ENCODE results near the gene GLUL. TPM values are rescaled to one million over a fixed set of nuclear protein-coding genes. Genes with fewer than 3 reads are reported as not detected.
"Not testable (repeated sequence)": the region's sequence is repeated elsewhere in the genome, so short reads cannot be mapped to it uniquely, and the experiment has no call there.

GLUL gene
- total RNA-seq, 1 donor from 2014 or later = 368 TPM

GRCh38 chr1:182383037-182383661, 8.4 kb downstream of the GLUL start:
- H3K27ac ChIP-seq (replicated peaks) = peak overlapping the region; percentile 1
- DNase-seq = no peak

GRCh38 chr1:182381962-182382819, 9.4 kb downstream of the GLUL start:
- H3K4me3 ChIP-seq = no peak overlapping the region
- TF ChIP-seq, protein P1, sequence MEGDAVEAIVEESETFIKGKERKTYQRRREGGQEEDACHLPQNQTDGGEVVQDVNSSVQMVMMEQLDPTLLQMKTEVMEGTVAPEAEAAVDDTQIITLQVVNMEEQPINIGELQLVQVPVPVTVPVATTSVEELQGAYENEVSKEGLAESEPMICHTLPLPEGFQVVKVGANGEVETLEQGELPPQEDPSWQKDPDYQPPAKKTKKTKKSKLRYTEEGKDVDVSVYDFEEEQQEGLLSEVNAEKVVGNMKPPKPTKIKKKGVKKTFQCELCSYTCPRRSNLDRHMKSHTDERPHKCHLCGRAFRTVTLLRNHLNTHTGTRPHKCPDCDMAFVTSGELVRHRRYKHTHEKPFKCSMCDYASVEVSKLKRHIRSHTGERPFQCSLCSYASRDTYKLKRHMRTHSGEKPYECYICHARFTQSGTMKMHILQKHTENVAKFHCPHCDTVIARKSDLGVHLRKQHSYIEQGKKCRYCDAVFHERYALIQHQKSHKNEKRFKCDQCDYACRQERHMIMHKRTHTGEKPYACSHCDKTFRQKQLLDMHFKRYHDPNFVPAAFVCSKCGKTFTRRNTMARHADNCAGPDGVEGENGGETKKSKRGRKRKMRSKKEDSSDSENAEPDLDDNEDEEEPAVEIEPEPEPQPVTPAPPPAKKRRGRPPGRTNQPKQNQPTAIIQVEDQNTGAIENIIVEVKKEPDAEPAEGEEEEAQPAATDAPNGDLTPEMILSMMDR (IDR thresholded peaks at IDR 0.05; ENCODE audit: borderline replicate concordance) = no peak
- peak overlapping the region; percentile 1 for H3K27ac ChIP-seq (replicated peaks)
- intact Hi-C loops (cut with micrococcal nuclease) = no loop called here
- H3K36me3 ChIP-seq = peaks cover 56% of the 10 kb centered on the region
- H3K9me3 ChIP-seq (replicated peaks) = no peaks in the 10 kb centered on the region
- DNase-seq = no peak
- no peaks in the 10 kb centered on the region for H3K27me3 ChIP-seq (ENCODE audit: low read depth)
- peaks cover 54% of the 10 kb centered on the region for H3K4me1 ChIP-seq

More at GRCh38 chr1:182383037-182383661, 8.4 kb downstream of the GLUL start:
- TF ChIP-seq, protein P1 (IDR thresholded peaks at IDR 0.05; ENCODE audit: borderline replicate concordance) = no peak
- Histone ChIP-seq H3K36me3 (peaks cover 65% of the 10 kb centered on the region), H3K27me3 (ENCODE audit: low read depth) (no peaks in the 10 kb centered on the region), H3K4me1 (peaks cover 58% of the 10 kb centered on the region), H3K4me3 (no peak overlapping the region), H3K9me3 (replicated peaks) (no peaks in the 10 kb centered on the region)
- intact Hi-C loops (cut with micrococcal nuclease) = no loop called here

GRCh38 chr1:182380199-182380598, 11.4 kb downstream of the GLUL start:
- Histone ChIP-seq H3K36me3 (peaks cover 36% of the 10 kb centered on the region), H3K4me1 (peaks cover 37% of the 10 kb centered on the region), H3K9me3 (replicated peaks) (no peaks in the 10 kb centered on the region), H3K4me3 (no peak overlapping the region), H3K27ac (replicated peaks) (peak overlapping the region; percentile 24), H3K27me3 (ENCODE audit: low read depth) (no peaks in the 10 kb centered on the region)
- intact Hi-C loops (cut with micrococcal nuclease) = no loop called here
- TF ChIP-seq, protein P1 (IDR thresholded peaks at IDR 0.05; ENCODE audit: borderline replicate concordance) = no peak
- DNase-seq = no peak

DNA sequence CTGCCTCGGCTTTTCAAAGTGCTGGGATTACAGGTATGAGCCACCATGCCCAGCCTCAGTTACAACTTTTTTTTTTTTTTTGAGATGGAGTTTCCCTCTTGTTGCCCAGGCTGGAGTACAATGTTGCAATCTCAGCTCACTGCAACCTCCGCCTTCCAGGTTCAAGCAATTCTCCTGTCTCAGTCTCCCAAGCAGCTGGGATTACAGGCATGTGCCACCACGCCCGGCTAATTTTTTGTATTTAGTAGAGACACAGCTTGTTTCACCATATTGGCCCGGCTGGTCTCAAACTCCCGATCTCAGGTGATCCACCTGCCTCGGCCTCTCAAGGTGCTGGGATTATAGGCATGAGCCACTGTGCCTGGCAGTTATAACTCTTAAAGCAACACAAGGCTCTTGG, 11.8 kb downstream of the GLUL start:
- Histone ChIP-seq H3K4me1 (peaks cover 34% of the 10 kb centered on the region), H3K36me3 (peaks cover 32% of the 10 kb centered on the region)
- intact Hi-C loops (cut with micrococcal nuclease); DNase-seq; H3K27me3 ChIP-seq (ENCODE audit: low read depth); H3K9me3 ChIP-seq (replicated peaks); H3K4me3 ChIP-seq; H3K27ac ChIP-seq (replicated peaks): not testable (repeated sequence)

DNA sequence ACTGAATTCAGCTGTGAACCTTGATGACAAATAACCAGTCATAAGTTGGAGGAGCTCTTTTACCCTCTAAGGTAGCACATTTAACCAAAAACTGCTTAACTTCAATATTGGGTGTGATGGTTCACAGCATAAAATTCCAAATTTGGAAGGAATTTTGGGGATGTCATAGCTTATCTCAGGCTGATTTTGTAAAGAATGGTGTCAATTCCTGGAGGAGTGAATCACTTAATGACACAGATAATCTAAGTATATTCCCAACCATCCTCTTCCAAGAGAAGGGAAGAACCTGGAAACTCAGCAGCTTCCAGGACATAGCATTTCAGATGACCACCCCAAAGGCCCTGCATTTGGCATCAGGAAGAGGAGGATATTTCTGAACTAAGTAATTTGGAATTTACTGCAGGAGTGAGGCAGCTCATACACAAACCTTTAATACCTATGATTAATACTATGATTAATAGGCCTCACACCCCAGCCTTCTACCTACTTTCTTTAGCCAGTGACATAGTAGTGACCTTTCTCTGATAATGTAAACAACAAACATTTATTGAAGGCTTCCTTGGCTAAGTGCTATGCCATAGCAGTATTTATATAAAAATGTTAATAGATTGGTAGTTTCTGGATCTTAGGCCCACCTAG, 14.5 kb downstream of the GLUL start:
- H3K4me3 ChIP-seq = no peak overlapping the region
- no peak overlapping the region for H3K27ac ChIP-seq (replicated peaks)
- peaks cover 4% of the 10 kb centered on the region for H3K36me3 ChIP-seq
- peaks cover 8% of the 10 kb centered on the region for H3K4me1 ChIP-seq
- no peaks in the 10 kb centered on the region for H3K9me3 ChIP-seq (replicated peaks)
- DNase-seq = no peak
- TF ChIP-seq, protein P1 (IDR thresholded peaks at IDR 0.05; ENCODE audit: borderline replicate concordance) = no peak
- intact Hi-C loops (cut with micrococcal nuclease) = no loop called here
- H3K27me3 ChIP-seq (ENCODE audit: low read depth) = no peaks in the 10 kb centered on the region
